ENCODE data around the gene OLR1.
"Not testable (repeated sequence)": the region's sequence is repeated elsewhere in the genome, so short reads cannot be mapped to it uniquely, and the experiment has no call there.

The OLR1 gene

DNA sequence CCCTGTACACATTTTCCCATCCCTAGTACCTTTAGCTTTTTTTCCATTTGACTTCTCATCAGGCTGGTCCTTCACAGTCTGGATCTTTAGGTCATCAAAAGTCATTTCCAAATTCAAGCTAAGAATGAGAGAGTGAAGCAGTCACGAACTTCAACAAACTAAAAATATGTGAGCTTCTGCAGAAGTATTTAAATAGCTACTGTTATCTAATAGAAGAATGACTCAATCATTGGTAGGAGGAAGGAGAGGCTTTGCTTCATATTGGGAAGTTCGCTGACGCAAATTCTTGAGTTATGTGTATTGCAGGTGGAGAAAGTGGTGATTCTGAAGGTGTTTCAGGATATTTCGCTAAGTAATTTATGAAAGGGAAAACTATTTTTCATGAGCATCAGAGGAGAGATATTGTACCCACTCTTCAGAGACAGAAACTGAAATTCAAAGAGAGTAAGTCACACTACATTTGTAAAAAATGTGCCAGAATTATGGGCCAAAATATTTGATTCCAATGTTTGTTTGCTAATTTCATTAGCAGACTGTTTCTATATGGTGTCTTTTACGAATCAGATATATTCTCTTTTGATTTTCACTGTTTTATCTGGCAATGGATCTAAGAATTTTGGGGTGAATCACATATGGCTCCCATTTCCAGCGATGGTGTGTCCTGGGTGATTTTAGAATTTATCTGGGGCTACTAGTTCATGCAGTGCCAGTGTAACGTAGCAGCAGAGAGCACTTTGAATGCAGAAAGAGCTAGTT lies at the start of gene OLR1:
Gene OLR1, minus strand, starts transcription at position 160 of the 756 bp plus-strand sequence. Its CDS starts 55 bp downstream, at position 105.
- no peak for DNase-seq (ENCODE audit: low read depth in 3 of 3)

DNA sequence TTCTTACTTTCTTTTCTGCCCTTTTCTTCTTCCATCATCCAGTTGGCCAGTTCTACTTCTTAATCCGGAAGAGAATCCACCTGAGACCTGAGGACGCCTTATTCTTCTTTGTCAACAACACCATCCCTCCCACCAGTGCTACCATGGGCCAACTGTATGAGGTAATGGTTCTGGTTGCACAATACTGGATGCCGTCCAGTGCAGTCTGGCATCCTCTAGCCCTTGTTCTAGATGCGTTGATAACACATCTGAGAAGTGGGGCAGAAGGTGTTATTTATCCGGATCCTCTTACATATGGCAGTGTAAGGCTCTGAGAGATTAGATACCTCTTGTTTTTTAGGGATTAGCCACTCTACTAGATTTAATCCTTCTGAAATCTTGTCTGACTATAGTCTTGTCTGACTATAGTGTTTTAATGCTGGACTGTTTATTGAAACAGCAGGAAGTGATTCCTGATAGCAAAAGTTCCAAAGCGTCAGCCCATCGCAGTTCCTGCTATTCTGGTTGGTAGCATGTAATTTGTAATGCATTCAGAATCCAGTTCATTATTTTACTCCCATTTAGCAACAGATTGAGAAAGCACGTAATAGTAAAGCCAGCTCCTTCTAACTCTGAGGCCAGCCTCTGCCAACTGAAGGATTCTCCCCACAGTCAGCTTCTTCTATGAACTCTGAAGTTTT lies 48.6 kb upstream of the OLR1 start:
- DNase-seq (ENCODE audit: low read depth in 3 of 3) = no peak

GRCh38 chr12:10218021-10218420 lies 46.1 kb upstream of the OLR1 start:
- no peak for DNase-seq (ENCODE audit: low read depth in 3 of 3)

- DNase-seq (ENCODE audit: low read depth in 3 of 3) = not testable (repeated sequence)
Observed at GRCh38 chr12:10215946-10216345, 44.0 kb upstream of the OLR1 start.

DNA sequence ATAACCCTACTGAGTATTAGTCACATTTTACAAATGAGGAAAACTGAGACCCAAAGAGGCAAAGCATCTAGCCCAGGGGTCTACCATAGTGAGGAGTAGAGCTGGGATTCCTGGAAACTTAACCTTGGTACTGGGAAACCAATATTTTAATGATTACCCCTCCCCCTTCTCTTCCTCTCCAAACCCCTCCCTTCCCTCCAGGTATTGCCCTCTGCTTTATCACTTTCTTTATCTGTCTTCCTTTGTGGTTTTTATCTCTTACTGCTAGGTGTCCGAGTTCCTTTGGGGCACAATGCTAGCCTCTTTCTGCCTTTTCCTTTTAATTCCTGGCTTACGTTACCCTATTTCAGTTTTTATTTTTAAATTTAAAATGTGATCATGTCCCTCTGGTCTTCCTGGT lies 43.5 kb upstream of the OLR1 start:
- no peak for DNase-seq (ENCODE audit: low read depth in 3 of 3)

DNA sequence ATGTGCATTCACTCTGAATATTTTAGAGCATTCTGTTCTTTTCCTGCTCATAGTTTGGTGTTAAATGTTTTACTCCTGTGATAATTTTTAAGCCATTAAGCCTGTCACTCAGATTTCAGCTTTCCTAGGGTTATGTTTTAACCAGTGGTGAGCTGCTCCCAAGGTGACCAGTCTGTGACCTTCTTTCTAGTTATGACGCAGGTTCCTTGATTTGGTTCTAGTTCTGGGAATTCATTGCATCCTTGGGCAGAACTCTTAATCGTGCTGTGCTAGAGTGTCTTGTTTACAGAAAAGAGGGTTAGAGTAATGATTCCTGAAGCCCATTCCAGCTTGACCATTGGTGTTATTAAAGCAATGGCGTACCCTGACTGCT lies 42.9 kb upstream of the OLR1 start:
- DNase-seq (ENCODE audit: low read depth in 3 of 3) = no peak

DNA sequence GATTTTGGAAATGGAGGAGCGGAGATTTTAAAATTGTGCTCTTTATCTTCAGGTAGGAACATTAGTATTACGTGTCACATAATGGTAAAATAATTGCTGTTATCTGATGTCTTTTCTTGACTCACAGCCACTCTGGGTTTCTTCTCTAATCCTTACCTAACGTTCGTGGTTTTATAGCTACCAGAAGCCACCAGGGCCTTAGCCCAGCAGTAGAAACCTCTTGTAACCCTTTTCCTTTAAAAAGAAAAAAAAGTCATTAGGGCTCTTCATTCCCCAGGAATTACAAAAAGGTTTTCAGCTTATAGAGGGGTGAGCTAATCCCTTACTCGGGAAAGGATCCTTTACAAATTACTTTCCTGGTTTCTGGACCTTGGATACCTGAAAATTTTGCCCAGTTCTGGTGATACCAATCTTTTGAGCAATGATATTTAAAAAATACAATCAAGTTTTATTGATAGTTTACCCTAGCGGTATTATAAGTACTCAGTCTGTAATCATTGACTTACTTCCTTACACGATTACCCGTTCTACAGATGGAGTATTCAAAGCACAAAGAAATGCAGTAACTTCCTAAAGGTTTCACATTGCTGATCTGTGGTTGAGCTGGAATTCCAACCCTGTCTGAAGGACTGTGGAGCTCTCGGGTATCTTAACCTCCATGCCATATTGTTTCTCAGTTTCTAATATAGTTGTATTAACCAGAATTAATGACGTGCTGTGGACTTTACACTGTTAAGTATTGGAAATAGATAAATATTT lies 42.4 kb upstream of the OLR1 start:
- no peak for DNase-seq (ENCODE audit: low read depth in 3 of 3)

DNA sequence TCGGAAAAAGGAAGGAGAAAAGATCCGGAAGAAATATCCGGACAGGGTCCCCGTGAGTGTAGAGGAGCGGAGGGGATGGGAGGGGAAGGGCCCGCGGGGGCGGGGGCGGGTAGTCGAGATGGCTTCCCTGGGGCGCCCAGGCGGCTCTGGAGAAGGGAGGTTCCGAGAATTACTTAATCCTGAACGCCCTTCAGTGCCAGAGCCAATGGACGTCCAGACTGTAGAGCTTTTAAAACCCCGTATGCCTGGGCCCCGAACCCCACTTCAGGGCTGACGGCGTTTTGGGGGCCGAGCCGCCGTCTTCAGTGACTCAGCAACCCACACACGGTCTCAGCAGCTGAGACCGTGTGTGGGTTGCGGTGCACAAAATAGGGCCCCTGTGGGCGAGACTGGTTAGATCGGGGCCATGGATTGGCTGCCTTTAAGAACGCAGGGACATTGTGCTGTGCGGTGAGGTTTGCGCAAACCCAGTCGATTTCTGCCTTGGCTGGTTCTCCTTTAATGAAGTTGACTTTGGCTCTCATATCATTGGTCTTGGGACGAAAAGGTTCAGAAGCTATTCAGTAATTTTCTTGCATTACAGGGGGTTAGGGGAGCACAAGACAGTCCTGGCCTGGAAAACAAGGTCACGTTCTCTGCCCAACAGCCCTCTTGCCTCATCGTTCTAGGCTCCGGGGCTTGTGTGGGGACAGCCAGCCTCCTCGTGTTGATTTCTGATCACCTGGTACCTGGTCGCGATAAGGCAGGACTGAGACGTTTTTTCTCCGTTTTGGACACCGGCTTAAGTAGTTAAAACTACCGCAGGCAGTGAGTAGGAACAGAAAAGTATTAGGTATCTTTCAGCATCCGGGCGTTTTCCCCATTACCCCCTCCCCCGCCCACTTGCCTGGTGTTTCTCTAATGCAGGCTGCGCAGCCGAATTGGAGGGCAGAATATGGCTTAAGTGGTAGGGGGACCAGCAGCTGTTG lies 41.5 kb upstream of the OLR1 start:
- DNase-seq (ENCODE audit: low read depth in 3 of 3) = peak; percentile 48 to 69 (median 60)

- peak; percentile 47 to 62 (median 50) for DNase-seq (ENCODE audit: low read depth in 3 of 3)
Observed at GRCh38 chr12:10212739-10213131, 40.8 kb upstream of the OLR1 start, which contains the start of gene GABARAPL1. Gene GABARAPL1 (plus strand): TSS chr12:10212877. CDS start chr12:10213130, 253 bp downstream.

- peak; percentile 72 to 83 (median 77) for DNase-seq (ENCODE audit: low read depth in 3 of 3)
Observed at GRCh38 chr12:10211940-10212738, 40.2 kb upstream of the OLR1 start.

DNA sequence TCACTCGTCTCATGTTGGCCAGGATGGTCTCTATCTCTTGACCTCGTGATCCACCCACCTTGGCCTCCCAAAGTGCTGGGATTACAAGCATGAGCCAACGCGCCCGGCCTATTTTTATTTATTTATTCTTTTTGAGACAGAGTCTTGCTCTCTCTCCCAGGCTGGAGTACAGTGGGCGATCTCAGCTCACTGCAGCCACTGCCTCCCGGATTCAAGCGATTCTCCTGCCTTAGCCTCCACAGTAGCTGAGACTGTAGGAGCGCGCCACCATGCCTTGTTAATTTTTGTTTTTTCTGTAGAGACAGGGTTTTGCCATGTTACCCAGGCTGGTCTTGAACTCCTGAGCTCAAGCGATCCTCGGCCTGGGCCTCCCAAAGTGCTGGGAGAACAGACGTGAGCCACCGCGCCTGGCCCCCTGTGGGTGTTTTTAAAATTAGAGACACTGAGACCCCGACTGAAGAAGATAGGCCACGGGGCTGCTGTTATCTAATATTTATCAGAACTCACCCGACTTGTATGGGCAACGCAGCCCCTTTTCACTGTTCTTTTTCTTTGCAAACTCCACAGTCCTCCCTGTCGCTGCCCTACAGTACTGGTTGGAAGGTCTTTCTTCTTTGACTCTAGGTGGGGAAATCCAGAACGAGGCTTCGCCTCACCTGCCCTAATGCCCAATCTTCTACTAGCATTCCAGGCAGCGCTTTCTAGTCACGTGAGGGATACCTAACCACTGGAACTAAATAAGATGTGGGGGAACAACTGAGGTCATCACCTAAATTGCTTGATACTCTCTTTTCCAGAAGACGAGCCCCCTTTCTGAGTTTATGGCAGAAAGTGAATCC lies 39.4 kb upstream of the OLR1 start:
- no peak for DNase-seq (ENCODE audit: low read depth in 3 of 3)

DNA sequence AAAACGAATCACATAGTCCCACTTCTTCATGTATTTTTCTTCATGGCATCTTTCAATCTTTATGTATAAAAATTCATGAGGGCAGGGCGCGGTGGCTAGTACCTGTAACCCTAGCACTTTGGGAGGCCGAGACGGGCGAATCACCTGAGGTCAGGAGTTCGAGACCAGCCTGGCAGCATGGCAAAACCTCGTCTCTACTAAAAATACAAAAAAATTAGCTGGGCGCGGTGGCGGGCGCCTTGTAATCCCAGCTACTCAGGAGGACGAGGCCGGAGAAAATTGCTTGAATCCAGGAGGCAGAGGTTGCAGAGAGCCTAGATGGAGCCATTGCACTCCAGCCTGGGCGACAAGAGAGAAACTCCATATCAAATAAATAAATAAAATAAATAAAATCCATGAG lies 38.3 kb upstream of the OLR1 start:
- DNase-seq (ENCODE audit: low read depth in 3 of 3) = no peak

DNA sequence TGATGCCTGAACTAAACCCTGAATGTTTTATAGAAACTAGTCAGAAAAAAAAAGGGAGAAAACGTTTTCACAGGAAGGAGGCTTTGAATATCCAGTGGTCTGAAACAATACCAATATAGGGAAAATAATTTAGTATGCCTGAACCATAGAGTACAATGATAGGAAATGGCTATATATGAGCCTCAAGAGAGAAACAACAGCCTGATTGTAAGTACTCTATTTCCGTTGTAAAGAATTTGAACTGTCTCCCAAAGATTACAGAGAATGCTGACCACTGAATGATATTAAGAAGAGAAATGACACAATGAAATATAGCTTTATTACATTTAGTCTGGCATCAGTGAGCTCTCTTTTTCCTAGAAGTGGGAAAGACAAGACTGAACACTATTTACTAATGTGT lies 35.2 kb upstream of the OLR1 start:
- no peak for DNase-seq (ENCODE audit: low read depth in 3 of 3)

GRCh38 chr12:10205220-10205807 lies 33.4 kb upstream of the OLR1 start:
- no peak for DNase-seq (ENCODE audit: low read depth in 3 of 3)

DNA sequence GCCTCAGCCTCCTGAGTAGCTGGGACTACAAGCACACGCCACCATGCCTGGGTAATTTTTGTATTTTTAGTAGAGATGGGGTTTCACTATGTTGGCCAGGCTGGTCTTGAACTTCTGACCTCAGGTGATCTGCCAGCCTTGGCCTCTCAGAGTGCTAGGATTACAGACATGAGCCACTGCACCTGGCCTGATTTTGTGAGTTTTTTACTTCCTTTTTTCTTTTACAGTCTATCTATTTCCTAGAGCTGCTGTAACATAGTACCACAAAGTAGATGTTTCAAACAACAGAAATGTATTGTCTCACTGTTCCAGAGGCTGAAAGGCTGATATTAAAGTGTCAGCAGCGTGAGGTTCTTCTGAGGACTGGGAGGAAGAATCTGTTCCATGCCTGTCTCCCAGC lies 32.6 kb upstream of the OLR1 start:
- DNase-seq (ENCODE audit: low read depth in 3 of 3) = not testable (repeated sequence)

DNA sequence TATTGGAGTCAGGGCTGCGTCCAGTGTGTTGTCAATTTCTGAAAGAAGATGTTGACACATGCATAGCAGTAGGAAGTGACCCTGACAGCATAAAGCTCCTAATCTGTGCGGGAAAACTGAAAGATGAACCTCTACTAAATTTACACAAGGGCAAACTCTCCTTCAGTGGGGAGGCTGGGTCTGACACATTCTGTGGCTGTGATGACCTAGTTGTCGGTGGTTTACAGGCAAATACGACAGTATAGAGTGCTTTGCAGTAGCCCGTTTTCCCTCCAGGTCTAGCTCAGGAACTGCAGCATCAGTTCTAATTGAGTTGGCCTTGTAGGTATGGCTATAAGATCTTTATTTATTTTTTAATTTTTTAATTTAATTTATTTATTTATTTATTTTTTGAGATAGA lies 25.9 kb upstream of the OLR1 start:
- no peak for DNase-seq (ENCODE audit: low read depth in 3 of 3)

DNA sequence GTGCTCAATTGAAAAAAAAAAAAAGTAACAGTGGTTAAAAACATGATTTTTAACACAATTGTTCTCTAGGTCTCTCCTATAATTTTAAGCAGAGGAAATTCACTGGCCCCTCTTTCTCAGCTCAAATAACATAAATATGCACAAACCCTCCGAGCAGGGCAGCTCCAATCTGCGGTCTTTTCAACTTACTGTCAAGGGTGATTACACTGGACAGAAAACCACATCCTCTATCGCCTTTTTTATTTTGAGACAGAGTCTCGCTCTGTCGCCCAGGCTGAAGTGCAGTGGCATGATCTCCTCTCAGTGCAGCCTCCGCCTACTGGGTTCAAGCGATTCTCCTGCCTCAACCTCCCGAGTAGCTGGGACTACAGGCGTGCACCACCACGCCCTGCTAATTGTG lies 24.3 kb upstream of the OLR1 start:
- no peak for DNase-seq (ENCODE audit: low read depth in 3 of 3)

DNA sequence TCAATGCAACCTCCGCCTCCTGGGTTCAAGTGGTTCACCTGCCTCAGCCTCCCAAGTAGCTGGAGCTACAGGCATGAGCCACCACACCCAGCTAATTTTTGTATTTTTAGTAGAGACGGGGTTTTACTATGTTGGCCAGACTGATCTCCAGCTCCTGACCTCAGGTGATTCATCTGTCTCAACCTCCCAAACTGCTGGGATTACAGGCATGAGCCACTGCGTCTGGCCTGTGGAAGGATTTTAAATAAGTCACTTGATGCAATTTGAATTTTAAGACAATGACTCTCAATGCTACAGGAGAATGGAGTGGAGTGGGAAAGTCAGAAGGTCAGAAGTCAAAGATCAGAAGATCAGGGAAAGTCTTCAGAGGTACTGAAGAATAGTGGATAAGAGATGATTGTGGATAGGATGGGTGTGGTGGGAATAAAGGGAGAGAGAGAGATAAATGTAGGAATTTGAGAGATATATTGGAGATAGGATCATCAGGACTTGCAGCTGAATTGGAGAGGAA lies 22.3 kb upstream of the OLR1 start:
- DNase-seq (ENCODE audit: low read depth in 3 of 3) = no peak

DNA sequence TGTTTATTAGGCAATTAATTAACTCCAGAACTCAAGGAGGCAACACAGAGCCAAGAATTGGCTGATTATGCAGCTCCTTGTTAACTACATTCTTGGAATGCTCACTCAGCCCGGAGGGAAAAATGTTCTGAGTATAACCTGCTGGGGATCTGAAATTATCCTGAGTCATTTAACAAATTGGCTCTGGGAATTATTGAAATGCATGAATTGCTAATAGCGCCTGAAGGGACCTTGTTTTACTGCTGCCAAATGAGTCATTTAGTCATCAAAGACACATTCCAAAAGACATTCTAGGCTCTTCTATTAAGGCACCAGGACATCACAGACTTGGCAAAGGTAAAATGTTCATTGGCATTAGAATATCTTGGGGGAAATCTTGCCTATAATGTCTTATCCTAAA lies 19.9 kb upstream of the OLR1 start:
- DNase-seq (ENCODE audit: low read depth in 3 of 3) = no peak
